Cardiac muscle cell (in vitro differentiated cells and primary cell): ENCODE results near the gene VWA8. TPM values are rescaled to one million over a fixed set of nuclear protein-coding genes. Genes with fewer than 3 reads are reported as not detected.
"Not testable (repeated sequence)": the region's sequence is repeated elsewhere in the genome, so short reads cannot be mapped to it uniquely, and the experiment has no call there.

Experiments used
- DNase-seq, 2 donors: peaks; one replicate each; pipeline versions ENCODE4 v3.0.0 to v3.0.0-alpha.2; 2010 to 2017; ENCODE audit warnings: low read depth in 1 of 2, low spot score in 1 of 2
- H3K27ac ChIP-seq: fragments of 200-600 bp; sonication (generic); 2 replicates; pipeline ENCODE4 v1.5.1; 2016
- H3K27me3 ChIP-seq: fragments of 200-600 bp; sonication (generic); 2 replicates; pipeline ENCODE4 v1.6.0; 2016; ENCODE audit warnings: control low read depth
- H3K36me3 ChIP-seq: fragments of 200-600 bp; sonication (generic); 2 replicates; pipeline ENCODE4 v1.5.1; 2016; ENCODE audit warnings: control low read depth
- H3K4me1 ChIP-seq: fragments of 200-600 bp; sonication (generic); 2 replicates; pipeline ENCODE4 v1.8.1; 2017; ENCODE audit warnings: low read depth, mild to moderate bottlenecking, mixed run types
- H3K4me3 ChIP-seq: fragments of 200-600 bp; sonication (generic); 2 replicates; pipeline ENCODE4 v1.5.1; 2016; ENCODE audit warnings: mild to moderate bottlenecking
- H3K9me3 ChIP-seq: fragments of 200-600 bp; sonication (generic); 2 replicates; pipeline ENCODE4 v1.5.1; 2017; ENCODE audit warnings: low read depth, mild to moderate bottlenecking, control low read depth
- polyA plus RNA-seq: library from polyadenylated mRNA; unstranded; fragments of >200 nt; fragmentation: Nextera tagmentation; extraction: Ambion mirVana; gene quantifications from 2 replicates; pipeline ENCODE4 v1.2.1, GENCODE V29; 2016
- total RNA-seq: library from RNA; depleted of rRNA; stranded (reverse); fragments of >200 nt; gene quantifications from 2 replicates; pipeline ENCODE4 v1.2.3, GENCODE V29; 2016
- TF ChIP-seq, protein P1 (sequence below): IDR thresholded peaks from 2 replicates; pipeline ENCODE4 v1.5.1; 2012; ENCODE audit warnings: low read depth, mild to moderate bottlenecking, low read length

Gene VWA8
- total and polyA plus RNA-seq, 2 experiments from 2014 or later = 9.4 to 22.9 TPM

GRCh38 chr13:41651413-41652058, 309.4 kb downstream of the VWA8 start:
- H3K27me3 ChIP-seq = no peaks in the 10 kb centered on the region
- DNase-seq = peak in 1 of 2 donors; percentile 19

DNA sequence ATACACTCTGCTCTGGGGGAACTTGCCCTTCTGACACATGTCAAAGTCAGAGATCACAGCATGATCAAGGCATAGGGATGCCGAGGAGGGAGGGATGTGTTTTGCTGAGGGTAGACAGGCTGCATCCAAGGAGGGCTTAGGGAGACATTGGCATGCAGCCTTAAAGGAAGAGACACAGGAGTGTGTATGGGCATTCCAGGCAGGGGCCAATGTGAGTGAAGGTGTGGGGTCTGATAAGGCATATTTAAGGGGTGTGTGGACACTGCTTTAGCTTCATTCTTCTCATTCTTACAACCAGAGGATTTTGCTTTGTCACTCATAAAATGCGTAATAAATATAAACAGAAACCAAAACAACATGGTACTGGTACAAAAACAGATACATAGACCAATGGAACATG, 310.2 kb downstream of the VWA8 start:
- Histone ChIP-seq H3K4me3 (no peak overlapping the region), H3K27ac (no peak overlapping the region), H3K9me3 (no peaks in the 10 kb centered on the region), H3K4me1 (no peaks in the 10 kb centered on the region), H3K36me3 (no peaks in the 10 kb centered on the region), H3K27me3 (no peaks in the 10 kb centered on the region)
- no peak for DNase-seq
- TF ChIP-seq, protein P1, sequence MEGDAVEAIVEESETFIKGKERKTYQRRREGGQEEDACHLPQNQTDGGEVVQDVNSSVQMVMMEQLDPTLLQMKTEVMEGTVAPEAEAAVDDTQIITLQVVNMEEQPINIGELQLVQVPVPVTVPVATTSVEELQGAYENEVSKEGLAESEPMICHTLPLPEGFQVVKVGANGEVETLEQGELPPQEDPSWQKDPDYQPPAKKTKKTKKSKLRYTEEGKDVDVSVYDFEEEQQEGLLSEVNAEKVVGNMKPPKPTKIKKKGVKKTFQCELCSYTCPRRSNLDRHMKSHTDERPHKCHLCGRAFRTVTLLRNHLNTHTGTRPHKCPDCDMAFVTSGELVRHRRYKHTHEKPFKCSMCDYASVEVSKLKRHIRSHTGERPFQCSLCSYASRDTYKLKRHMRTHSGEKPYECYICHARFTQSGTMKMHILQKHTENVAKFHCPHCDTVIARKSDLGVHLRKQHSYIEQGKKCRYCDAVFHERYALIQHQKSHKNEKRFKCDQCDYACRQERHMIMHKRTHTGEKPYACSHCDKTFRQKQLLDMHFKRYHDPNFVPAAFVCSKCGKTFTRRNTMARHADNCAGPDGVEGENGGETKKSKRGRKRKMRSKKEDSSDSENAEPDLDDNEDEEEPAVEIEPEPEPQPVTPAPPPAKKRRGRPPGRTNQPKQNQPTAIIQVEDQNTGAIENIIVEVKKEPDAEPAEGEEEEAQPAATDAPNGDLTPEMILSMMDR = no peak

More at GRCh38 chr13:41651413-41652058, 309.4 kb downstream of the VWA8 start:
- H3K36me3 ChIP-seq = no peaks in the 10 kb centered on the region
- H3K27ac ChIP-seq = no peak overlapping the region
- TF ChIP-seq, protein P1 = no peak
- H3K9me3 ChIP-seq = no peaks in the 10 kb centered on the region
- no peak overlapping the region for H3K4me3 ChIP-seq
- no peaks in the 10 kb centered on the region for H3K4me1 ChIP-seq

DNA sequence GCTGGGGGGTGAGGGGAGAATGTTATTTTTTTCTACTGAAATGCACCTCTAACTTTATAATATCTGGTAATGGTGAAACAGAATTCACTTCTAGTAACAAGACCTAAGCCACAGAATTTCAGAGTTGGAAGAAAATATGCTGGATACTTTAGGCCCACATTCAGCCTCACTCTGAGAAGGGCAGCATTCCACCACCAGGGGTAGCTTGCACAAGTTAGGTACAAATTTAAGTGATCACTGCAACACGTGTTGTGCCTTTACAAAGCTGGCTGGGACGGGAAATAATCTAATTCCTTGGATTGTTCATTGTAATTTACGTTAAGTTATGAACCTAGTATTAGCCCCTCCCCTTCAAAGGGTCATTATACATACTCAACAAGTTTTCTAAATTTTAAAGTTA, 311.2 kb downstream of the VWA8 start:
- H3K36me3 ChIP-seq = no peaks in the 10 kb centered on the region
- TF ChIP-seq, protein P1 = peak; percentile 40
- no peaks in the 10 kb centered on the region for H3K27me3 ChIP-seq
- H3K9me3 ChIP-seq = no peaks in the 10 kb centered on the region
- no peak overlapping the region for H3K27ac ChIP-seq
- DNase-seq = peak; percentile 36 to 46
- H3K4me3 ChIP-seq = no peak overlapping the region
- no peaks in the 10 kb centered on the region for H3K4me1 ChIP-seq

DNA sequence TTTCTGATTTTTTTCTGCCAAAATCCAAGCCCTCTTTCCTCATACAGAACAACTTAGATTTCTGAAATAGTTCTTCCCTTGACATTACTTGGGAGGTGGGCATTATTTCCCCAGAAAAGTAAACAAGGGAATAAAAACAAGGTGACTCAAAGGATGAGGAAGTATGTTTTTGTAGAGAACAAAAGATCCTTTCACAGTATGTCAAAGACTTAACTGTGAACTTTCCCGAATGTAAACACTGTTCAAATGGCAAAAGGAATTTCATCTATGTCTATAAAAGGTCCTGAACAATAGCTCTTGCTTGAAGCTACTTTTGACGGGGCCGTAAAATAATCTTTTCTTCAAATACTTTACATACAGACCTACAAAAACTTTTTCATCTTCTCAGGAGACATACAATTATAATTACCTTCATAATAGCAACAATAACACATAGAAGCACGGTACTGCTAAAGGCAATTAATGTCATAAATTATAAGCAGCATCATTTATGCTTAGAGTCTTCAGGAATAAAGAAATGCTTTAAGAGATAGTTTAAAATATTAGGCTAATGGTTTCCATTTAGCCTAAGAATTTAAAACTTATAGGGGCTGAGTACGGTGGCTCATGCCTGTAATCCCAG, 312.5 kb downstream of the VWA8 start:
- Histone ChIP-seq H3K9me3 (no peaks in the 10 kb centered on the region), H3K4me3 (no peak overlapping the region), H3K4me1 (no peaks in the 10 kb centered on the region), H3K27ac (no peak overlapping the region), H3K27me3 (no peaks in the 10 kb centered on the region), H3K36me3 (no peaks in the 10 kb centered on the region)
- TF ChIP-seq, protein P1 = no peak
- peak in 1 of 2 donors; percentile 62 for DNase-seq

- DNase-seq, H3K9me3 ChIP-seq, H3K4me3 ChIP-seq, H3K36me3 ChIP-seq, H3K27me3 ChIP-seq, H3K4me1 ChIP-seq, H3K27ac ChIP-seq: not testable (repeated sequence)
Observed at GRCh38 chr13:41647699-41648313, 313.1 kb downstream of the VWA8 start.

DNA sequence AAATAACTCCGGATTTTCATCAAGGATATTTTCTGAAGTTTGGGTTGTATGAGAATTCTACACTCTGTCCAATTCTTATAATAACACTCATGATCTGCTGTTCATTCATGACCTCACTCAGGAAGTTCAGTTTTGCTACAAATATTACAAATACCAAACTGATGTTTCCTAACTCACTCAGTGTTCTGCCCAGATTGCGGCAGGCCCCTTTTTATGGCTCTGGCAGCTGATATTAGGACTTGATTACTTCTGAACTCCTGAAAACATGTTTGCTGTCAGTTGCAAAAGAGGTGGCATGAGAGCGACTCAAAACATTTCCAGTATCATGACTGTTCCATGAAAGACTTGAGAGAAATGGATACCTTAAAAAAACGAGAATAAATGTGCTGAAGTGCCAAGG, 315.6 kb downstream of the VWA8 start:
- Histone ChIP-seq H3K27me3 (no peaks in the 10 kb centered on the region), H3K4me3 (no peak overlapping the region), H3K27ac (no peak overlapping the region), H3K4me1 (no peaks in the 10 kb centered on the region), H3K9me3 (no peaks in the 10 kb centered on the region), H3K36me3 (no peaks in the 10 kb centered on the region)
- TF ChIP-seq, protein P1 = no peak
- DNase-seq = peak in 1 of 2 donors; percentile 85
